ENCODE data around the gene BHMT2. TPM values are rescaled to one million over a fixed set of nuclear protein-coding genes. Genes with fewer than 3 reads are reported as not detected.

Gene BHMT2
- total RNA-seq, 1 donor from 2014 or later: 1.0 TPM

- no peaks in the 10 kb centered on the region for H3K9me3 ChIP-seq (ENCODE audit: control insufficient read depth in 3 of 3, low read length in 3 of 3)
- H3K27me3 ChIP-seq (ENCODE audit: control insufficient read depth in 3 of 3, insufficient read depth in 3 of 3, low read length in 3 of 3): no peaks in the 10 kb centered on the region
- H3K4me3 ChIP-seq (ENCODE audit: low read length in 3 of 3): no peak overlapping the region
- no peak overlapping the region for H3K27ac ChIP-seq (ENCODE audit: low read depth, low read length)
- H3K4me1 ChIP-seq (ENCODE audit: control insufficient read depth in 3 of 3, insufficient read depth in 3 of 3, low read length in 3 of 3): no peaks in the 10 kb centered on the region
- no peaks in the 10 kb centered on the region for H3K36me3 ChIP-seq (ENCODE audit: control insufficient read depth in 3 of 3, insufficient read depth in 3 of 3, low read length in 3 of 3)
- no peak overlapping the region for H3K9ac ChIP-seq (ENCODE audit: low read depth in 1 of 3, low read length in 3 of 3)
Measured at GRCh38 chr5:79056847-79057246, 12.7 kb upstream of the BHMT2 start.

DNA sequence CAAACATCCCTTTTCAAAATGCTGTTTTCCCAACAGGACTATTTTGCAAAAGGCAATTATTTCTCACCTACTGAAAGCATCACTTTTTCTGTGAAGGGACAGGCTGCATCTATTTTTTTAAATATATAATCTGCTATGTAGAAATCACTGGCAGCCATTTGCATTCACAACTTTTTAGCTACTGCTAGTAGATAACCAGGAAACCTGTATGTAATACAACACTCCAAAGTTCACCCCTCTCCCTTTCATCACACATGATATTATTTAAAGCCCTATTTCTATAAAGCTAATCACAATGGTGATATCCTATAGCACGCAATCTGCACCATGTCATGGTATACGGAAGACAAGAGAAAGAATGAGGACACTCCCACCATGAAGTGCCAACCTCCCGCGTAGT, 9.9 kb upstream of the BHMT2 start:
- Histone ChIP-seq H3K36me3 (ENCODE audit: control insufficient read depth in 3 of 3, insufficient read depth in 3 of 3, low read length in 3 of 3) (no peaks in the 10 kb centered on the region), H3K27me3 (ENCODE audit: control insufficient read depth in 3 of 3, insufficient read depth in 3 of 3, low read length in 3 of 3) (no peaks in the 10 kb centered on the region), H3K9ac (ENCODE audit: low read depth in 1 of 3, low read length in 3 of 3) (no peak overlapping the region), H3K4me1 (ENCODE audit: control insufficient read depth in 3 of 3, insufficient read depth in 3 of 3, low read length in 3 of 3) (peaks cover 0 to 3% (median 0%) of the 10 kb centered on the region in 3 donors), H3K4me3 (ENCODE audit: low read length in 3 of 3) (no peak overlapping the region), H3K9me3 (ENCODE audit: control insufficient read depth in 3 of 3, low read length in 3 of 3) (no peaks in the 10 kb centered on the region), H3K27ac (ENCODE audit: low read depth, low read length) (no peak overlapping the region)

GRCh38 chr5:79062436-79062835, 7.1 kb upstream of the BHMT2 start:
- H3K36me3 ChIP-seq (ENCODE audit: control insufficient read depth in 3 of 3, insufficient read depth in 3 of 3, low read length in 3 of 3): no peaks in the 10 kb centered on the region
- no peak overlapping the region for H3K27ac ChIP-seq (ENCODE audit: low read depth, low read length)
- H3K9me3 ChIP-seq (ENCODE audit: control insufficient read depth in 3 of 3, low read length in 3 of 3): no peaks in the 10 kb centered on the region
- peaks cover 0 to 3% (median 0%) of the 10 kb centered on the region in 3 donors for H3K4me1 ChIP-seq (ENCODE audit: control insufficient read depth in 3 of 3, insufficient read depth in 3 of 3, low read length in 3 of 3)
- H3K27me3 ChIP-seq (ENCODE audit: control insufficient read depth in 3 of 3, insufficient read depth in 3 of 3, low read length in 3 of 3): no peaks in the 10 kb centered on the region
- no peak overlapping the region for H3K9ac ChIP-seq (ENCODE audit: low read depth in 1 of 3, low read length in 3 of 3)
- no peak overlapping the region for H3K4me3 ChIP-seq (ENCODE audit: low read length in 3 of 3)

GRCh38 chr5:79070350-79070667, 742 bp downstream of the BHMT2 start:
- H3K27ac ChIP-seq (ENCODE audit: low read depth, low read length): peak overlapping the region; percentile 54
- H3K27me3 ChIP-seq (ENCODE audit: control insufficient read depth in 3 of 3, insufficient read depth in 3 of 3, low read length in 3 of 3): peaks cover 0 to 7% (median 4%) of the 10 kb centered on the region in 3 donors
- H3K9ac ChIP-seq (ENCODE audit: low read depth in 1 of 3, low read length in 3 of 3): peak overlapping the region in 2 of 3 donors; percentile 69 to 70
- peak overlapping the region; percentile 68 to 79 (median 76) for H3K4me3 ChIP-seq (ENCODE audit: low read length in 3 of 3)
- H3K36me3 ChIP-seq (ENCODE audit: control insufficient read depth in 3 of 3, insufficient read depth in 3 of 3, low read length in 3 of 3): no peaks in the 10 kb centered on the region
- peaks cover 0 to 5% (median 0%) of the 10 kb centered on the region in 3 donors for H3K9me3 ChIP-seq (ENCODE audit: control insufficient read depth in 3 of 3, low read length in 3 of 3)
- peaks cover 0 to 7% (median 7%) of the 10 kb centered on the region in 3 donors for H3K4me1 ChIP-seq (ENCODE audit: control insufficient read depth in 3 of 3, insufficient read depth in 3 of 3, low read length in 3 of 3)

- Histone ChIP-seq H3K4me1 (ENCODE audit: control insufficient read depth in 3 of 3, insufficient read depth in 3 of 3, low read length in 3 of 3) (peaks cover 2 to 10% (median 6%) of the 10 kb centered on the region in 3 donors), H3K27me3 (ENCODE audit: control insufficient read depth in 3 of 3, insufficient read depth in 3 of 3, low read length in 3 of 3) (peaks cover 0 to 7% (median 4%) of the 10 kb centered on the region in 3 donors), H3K4me3 (ENCODE audit: low read length in 3 of 3) (no peak overlapping the region), H3K9ac (ENCODE audit: low read depth in 1 of 3, low read length in 3 of 3) (no peak overlapping the region), H3K27ac (ENCODE audit: low read depth, low read length) (no peak overlapping the region), H3K9me3 (ENCODE audit: control insufficient read depth in 3 of 3, low read length in 3 of 3) (peaks cover 0 to 5% (median 0%) of the 10 kb centered on the region in 3 donors), H3K36me3 (ENCODE audit: control insufficient read depth in 3 of 3, insufficient read depth in 3 of 3, low read length in 3 of 3) (no peaks in the 10 kb centered on the region)
Measured at GRCh38 chr5:79074641-79075040, 5.1 kb downstream of the BHMT2 start.

GRCh38 chr5:79075646-79076426, 6.3 kb downstream of the BHMT2 start:
- H3K4me1 ChIP-seq (ENCODE audit: control insufficient read depth in 3 of 3, insufficient read depth in 3 of 3, low read length in 3 of 3): peaks cover 0 to 3% (median 2%) of the 10 kb centered on the region in 3 donors
- H3K9ac ChIP-seq (ENCODE audit: low read depth in 1 of 3, low read length in 3 of 3): no peak overlapping the region
- H3K36me3 ChIP-seq (ENCODE audit: control insufficient read depth in 3 of 3, insufficient read depth in 3 of 3, low read length in 3 of 3): no peaks in the 10 kb centered on the region
- H3K9me3 ChIP-seq (ENCODE audit: control insufficient read depth in 3 of 3, low read length in 3 of 3): peaks cover 0 to 5% (median 0%) of the 10 kb centered on the region in 3 donors
- no peaks in the 10 kb centered on the region for H3K27me3 ChIP-seq (ENCODE audit: control insufficient read depth in 3 of 3, insufficient read depth in 3 of 3, low read length in 3 of 3)
- no peak overlapping the region for H3K4me3 ChIP-seq (ENCODE audit: low read length in 3 of 3)
- no peak overlapping the region for H3K27ac ChIP-seq (ENCODE audit: low read depth, low read length)

DNA sequence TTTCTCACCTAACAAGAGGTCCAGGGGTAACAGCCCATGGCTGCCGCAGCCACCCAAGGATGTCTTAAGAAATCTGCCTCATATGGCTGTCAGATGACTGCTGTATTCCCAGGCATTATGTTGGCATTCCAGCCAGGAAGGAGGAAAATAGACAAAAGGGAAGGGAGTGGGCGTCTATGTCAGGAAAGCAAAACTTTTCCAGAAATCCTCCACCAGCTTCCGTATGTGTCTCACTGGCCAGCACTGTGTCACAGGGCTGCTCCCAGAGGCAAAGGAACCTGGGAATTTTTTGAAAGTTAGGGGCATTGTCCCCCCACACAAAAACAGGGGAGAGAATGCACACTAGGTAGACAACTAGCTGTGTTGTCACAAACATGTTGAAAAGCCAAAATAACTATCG, 7.3 kb downstream of the BHMT2 start:
- peaks cover 0 to 5% (median 0%) of the 10 kb centered on the region in 3 donors for H3K9me3 ChIP-seq (ENCODE audit: control insufficient read depth in 3 of 3, low read length in 3 of 3)
- peaks cover 0 to 3% (median 2%) of the 10 kb centered on the region in 3 donors for H3K4me1 ChIP-seq (ENCODE audit: control insufficient read depth in 3 of 3, insufficient read depth in 3 of 3, low read length in 3 of 3)
- H3K4me3 ChIP-seq (ENCODE audit: low read length in 3 of 3): no peak overlapping the region
- H3K27ac ChIP-seq (ENCODE audit: low read depth, low read length): no peak overlapping the region
- peaks cover 0 to 3% (median 0%) of the 10 kb centered on the region in 3 donors for H3K36me3 ChIP-seq (ENCODE audit: control insufficient read depth in 3 of 3, insufficient read depth in 3 of 3, low read length in 3 of 3)
- H3K9ac ChIP-seq (ENCODE audit: low read depth in 1 of 3, low read length in 3 of 3): no peak overlapping the region
- no peaks in the 10 kb centered on the region for H3K27me3 ChIP-seq (ENCODE audit: control insufficient read depth in 3 of 3, insufficient read depth in 3 of 3, low read length in 3 of 3)

DNA sequence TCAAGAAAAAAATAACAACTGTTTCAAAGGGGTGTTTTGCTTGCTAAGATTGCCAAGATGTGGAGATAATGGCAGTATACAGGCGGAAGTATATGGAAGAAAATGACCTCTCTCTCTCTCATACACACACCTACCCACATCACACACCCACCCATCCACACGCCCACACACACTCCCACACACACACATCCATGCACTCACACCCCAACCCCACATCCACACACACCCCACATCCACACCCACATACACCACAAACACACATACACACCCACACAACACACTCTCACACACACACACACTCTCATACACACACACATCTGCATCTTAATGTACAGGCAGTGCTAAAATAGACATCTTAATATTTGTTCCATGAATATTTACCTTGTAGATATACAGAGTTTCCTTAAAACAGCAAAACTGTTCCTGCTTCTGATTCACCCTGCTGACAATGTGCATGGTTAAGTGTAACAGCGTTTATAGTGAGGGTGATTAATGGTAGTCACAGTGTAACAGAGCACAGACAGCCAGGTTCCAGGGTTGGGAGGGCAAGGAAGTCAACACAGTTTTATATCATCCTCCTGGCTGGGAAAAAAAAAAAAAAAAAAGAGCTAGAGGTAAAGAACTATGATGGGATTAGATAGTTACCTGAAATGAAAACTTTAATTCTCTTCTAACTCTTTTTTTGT, 8.3 kb downstream of the BHMT2 start:
- no peak overlapping the region for H3K27ac ChIP-seq (ENCODE audit: low read depth, low read length)

DNA sequence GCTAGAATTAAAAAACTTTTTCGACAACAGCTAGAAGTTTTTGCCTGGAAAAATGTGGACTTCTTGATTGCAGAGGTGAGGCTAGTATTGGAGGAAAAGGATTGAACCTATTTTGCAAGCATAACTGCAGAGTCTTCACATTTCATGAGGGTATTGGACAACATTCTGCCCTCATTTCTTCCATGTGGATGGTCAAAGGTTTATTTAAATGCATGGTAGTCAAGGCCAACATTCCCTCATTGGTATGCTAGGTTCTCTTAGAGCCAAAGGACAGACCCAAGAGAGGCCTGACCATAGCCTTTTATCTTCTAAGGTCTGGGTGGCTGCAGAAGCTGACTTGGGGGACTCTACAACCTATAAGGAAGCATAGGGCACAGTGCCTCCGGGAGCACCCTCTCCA, 11.2 kb downstream of the BHMT2 start:
- Histone ChIP-seq H3K9ac (ENCODE audit: low read depth in 1 of 3, low read length in 3 of 3) (no peak overlapping the region), H3K9me3 (ENCODE audit: control insufficient read depth in 3 of 3, low read length in 3 of 3) (no peaks in the 10 kb centered on the region), H3K4me1 (ENCODE audit: control insufficient read depth in 3 of 3, insufficient read depth in 3 of 3, low read length in 3 of 3) (peaks cover 0 to 3% (median 2%) of the 10 kb centered on the region in 3 donors), H3K27ac (ENCODE audit: low read depth, low read length) (no peak overlapping the region), H3K27me3 (ENCODE audit: control insufficient read depth in 3 of 3, insufficient read depth in 3 of 3, low read length in 3 of 3) (no peaks in the 10 kb centered on the region), H3K4me3 (ENCODE audit: low read length in 3 of 3) (no peak overlapping the region), H3K36me3 (ENCODE audit: control insufficient read depth in 3 of 3, insufficient read depth in 3 of 3, low read length in 3 of 3) (peaks cover 0 to 3% (median 0%) of the 10 kb centered on the region in 3 donors)

More for the DNA sequence above, 8.3 kb downstream of the BHMT2 start:
- Histone ChIP-seq H3K4me1 (ENCODE audit: control insufficient read depth in 3 of 3, insufficient read depth in 3 of 3, low read length in 3 of 3) (peaks cover 0 to 3% (median 2%) of the 10 kb centered on the region in 3 donors), H3K9ac (ENCODE audit: low read depth in 1 of 3, low read length in 3 of 3) (no peak overlapping the region), H3K4me3 (ENCODE audit: low read length in 3 of 3) (no peak overlapping the region), H3K36me3 (ENCODE audit: control insufficient read depth in 3 of 3, insufficient read depth in 3 of 3, low read length in 3 of 3) (peaks cover 0 to 3% (median 0%) of the 10 kb centered on the region in 3 donors), H3K9me3 (ENCODE audit: control insufficient read depth in 3 of 3, low read length in 3 of 3) (peaks cover 0 to 5% (median 0%) of the 10 kb centered on the region in 3 donors), H3K27me3 (ENCODE audit: control insufficient read depth in 3 of 3, insufficient read depth in 3 of 3, low read length in 3 of 3) (no peaks in the 10 kb centered on the region)

GRCh38 chr5:79081779-79082178, 12.2 kb downstream of the BHMT2 start:
- Histone ChIP-seq H3K27ac (ENCODE audit: low read depth, low read length) (no peak overlapping the region), H3K9me3 (ENCODE audit: control insufficient read depth in 3 of 3, low read length in 3 of 3) (no peaks in the 10 kb centered on the region), H3K4me1 (ENCODE audit: control insufficient read depth in 3 of 3, insufficient read depth in 3 of 3, low read length in 3 of 3) (no peaks in the 10 kb centered on the region), H3K36me3 (ENCODE audit: control insufficient read depth in 3 of 3, insufficient read depth in 3 of 3, low read length in 3 of 3) (peaks cover 0 to 3% (median 0%) of the 10 kb centered on the region in 3 donors), H3K4me3 (ENCODE audit: low read length in 3 of 3) (no peak overlapping the region), H3K27me3 (ENCODE audit: control insufficient read depth in 3 of 3, insufficient read depth in 3 of 3, low read length in 3 of 3) (no peaks in the 10 kb centered on the region), H3K9ac (ENCODE audit: low read depth in 1 of 3, low read length in 3 of 3) (no peak overlapping the region)
